Erythroblast (primary cell): ENCODE measurements around the gene DALRD3.

Experiments
- GATA1 ChIP-seq: IDR thresholded peaks from 2 replicates; pipeline ENCODE4 v1.6.1; 2011; ENCODE audit warnings: low read depth, mild to moderate bottlenecking, control low read depth, low read length, moderate library complexity
- POLR2A ChIP-seq: IDR thresholded peaks from 2 replicates; pipeline ENCODE4 v1.6.1; 2011; ENCODE audit warnings: mild to moderate bottlenecking, low read length

- no peak for TF ChIP-seq POLR2A
- no peak for TF ChIP-seq GATA1
Observed at GRCh38 chr3:49032646-49033304, 14.4 kb upstream of the DALRD3 start.
